ENCODE measurements around the gene PPIP5K2.

PPIP5K2 gene

DNA sequence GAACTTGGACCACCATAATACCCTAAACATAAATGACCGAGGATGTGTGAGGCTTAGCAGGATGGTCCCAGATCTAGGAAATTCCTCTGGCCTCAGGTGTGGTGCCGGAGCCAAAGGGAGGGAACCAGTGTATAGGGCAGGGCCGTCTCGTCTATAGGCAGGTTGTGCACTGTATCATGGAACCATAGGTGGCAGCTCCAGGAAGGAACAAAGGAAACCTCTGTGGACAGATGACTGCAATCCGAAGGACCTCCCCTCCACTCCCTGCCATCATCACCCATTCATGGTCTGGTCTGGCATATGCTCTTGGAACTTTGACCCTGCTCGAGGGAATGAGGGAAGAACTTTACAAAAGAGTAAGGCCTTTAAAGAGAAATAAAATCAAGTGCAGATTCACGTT lies 135.6 kb downstream of the PPIP5K2 start:
- DNase-seq, result no peak

DNA sequence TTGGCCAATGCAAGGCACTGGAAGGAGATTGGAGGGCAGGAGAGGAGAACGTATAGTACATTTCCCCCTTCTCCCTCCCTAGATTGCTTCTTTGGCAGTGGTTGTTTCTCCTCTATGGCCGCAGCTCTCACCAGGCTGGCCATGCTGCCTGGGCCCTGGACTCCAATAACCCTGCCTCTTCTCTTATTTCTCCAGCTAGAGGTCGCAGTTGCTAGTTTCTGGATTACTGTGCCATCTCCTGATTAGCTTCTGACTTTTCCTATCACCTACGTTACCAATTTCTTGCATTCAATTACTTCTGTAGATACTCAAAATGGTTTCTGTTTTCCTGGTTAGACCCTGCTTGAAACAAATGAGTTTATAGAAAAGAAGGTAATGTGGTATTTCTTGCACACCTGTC lies 136.1 kb downstream of the PPIP5K2 start:
- DNase-seq, result no peak

GRCh38 chr5:103258368-103258956 lies 138.4 kb downstream of the PPIP5K2 start, which contains the start of gene MACIR:
TSS of gene MACIR (plus strand) at chr5:103258763. CDS start at chr5:103275920, 17,157 bp downstream.
- DNase-seq, result peak; percentile 94

- DNase-seq, result peak; percentile 54
Measured at GRCh38 chr5:103258957-103259704, 139.0 kb downstream of the PPIP5K2 start.

- no peak for DNase-seq
Measured at GRCh38 chr5:103259705-103260355, 139.7 kb downstream of the PPIP5K2 start.

- no peak for DNase-seq
Measured at GRCh38 chr5:103260951-103261350, 140.8 kb downstream of the PPIP5K2 start.

Measured in NCI-H2029 (cell line).